ENCODE measurements around the gene HS6ST3.

HS6ST3 gene

GRCh38 chr13:96804174-96804573 is 714.3 kb downstream of the HS6ST3 start:
- peak; percentile 40 for DNase-seq

- no peak for DNase-seq
Observed at GRCh38 chr13:96806746-96807145, 716.8 kb downstream of the HS6ST3 start.

- DNase-seq: no peak
Observed at GRCh38 chr13:96809366-96810096, 719.6 kb downstream of the HS6ST3 start.

- DNase-seq: no peak
Observed at GRCh38 chr13:96810104-96810503, 720.2 kb downstream of the HS6ST3 start.

- DNase-seq: no peak
Observed at GRCh38 chr13:96811049-96811448, 721.1 kb downstream of the HS6ST3 start.

- no peak for DNase-seq
Observed at GRCh38 chr13:96816261-96816660, 726.4 kb downstream of the HS6ST3 start.

- DNase-seq: no peak
Observed at GRCh38 chr13:96816874-96817273, 727.0 kb downstream of the HS6ST3 start.

GRCh38 chr13:96817336-96817941 is 727.5 kb downstream of the HS6ST3 start:
- DNase-seq: no peak

- no peak for DNase-seq
Observed at GRCh38 chr13:96819375-96819774, 729.5 kb downstream of the HS6ST3 start.

- DNase-seq: no peak
Observed at GRCh38 chr13:96821381-96821780, 731.5 kb downstream of the HS6ST3 start.

- DNase-seq: no peak
Observed at GRCh38 chr13:96821971-96822370, 732.1 kb downstream of the HS6ST3 start.

- no peak for DNase-seq
Observed at GRCh38 chr13:96822895-96823294, 733.0 kb downstream of the HS6ST3 start.

- DNase-seq: no peak
Observed at GRCh38 chr13:96824140-96824539, 734.2 kb downstream of the HS6ST3 start.

- DNase-seq: no peak
Observed at GRCh38 chr13:96825653-96826052, 735.7 kb downstream of the HS6ST3 start.

- DNase-seq: no peak
Observed at GRCh38 chr13:96834626-96835025, 744.7 kb downstream of the HS6ST3 start.

GRCh38 chr13:96835546-96835945 is 745.6 kb downstream of the HS6ST3 start:
- no peak for DNase-seq

GRCh38 chr13:96836733-96837132 is 746.8 kb downstream of the HS6ST3 start:
- no peak for DNase-seq

GRCh38 chr13:96837809-96838208 is 747.9 kb downstream of the HS6ST3 start:
- no peak for DNase-seq

- no peak for DNase-seq
Observed at GRCh38 chr13:96844195-96844594, 754.3 kb downstream of the HS6ST3 start.

GRCh38 chr13:96844616-96845015 is 754.7 kb downstream of the HS6ST3 start:
- no peak for DNase-seq

GRCh38 chr13:96848286-96848685 is 758.4 kb downstream of the HS6ST3 start:
- no peak for DNase-seq

- DNase-seq: no peak
Observed at GRCh38 chr13:96849091-96849490, 759.2 kb downstream of the HS6ST3 start.

- DNase-seq: no peak
Observed at GRCh38 chr13:96850538-96851145, 760.7 kb downstream of the HS6ST3 start.

GRCh38 chr13:96851856-96852445 is 762.0 kb downstream of the HS6ST3 start:
- no peak for DNase-seq

Measured in NCI-H2171 (cell line).